Liver (tissue), 9 donors: ENCODE data around the gene MEIS2. TPM values are rescaled to one million over a fixed set of nuclear protein-coding genes. Genes with fewer than 3 reads are reported as not detected.
A peak's percentile ranks its signal among the peaks of the same experiment; 100 is the strongest.

Experiments used
- DNase-seq: peaks from one replicate; pipeline ENCODE4 v3.0.0-alpha.2; 2017; ENCODE audit warnings: low spot score
- H3K27ac ChIP-seq, 2 donors: one replicate each; pipeline ENCODE4 v1.7.0; 2013; ENCODE audit warnings: inconsistent platforms in 2 of 2, low read length in 2 of 2, control low read depth in 1 of 2, low read depth in 1 of 2, mild to moderate bottlenecking in 1 of 2
- H3K27me3 ChIP-seq, 4 donors: one replicate each; pipeline versions ENCODE4 v1.6.1 to v1.7.0; 2013; ENCODE audit warnings: low read length in 3 of 4, inconsistent platforms in 1 of 4, mild to moderate bottlenecking in 1 of 4, moderate library complexity in 1 of 4; ENCODE audit not compliant: control insufficient read depth in 4 of 4, insufficient read depth in 4 of 4
- H3K36me3 ChIP-seq, 4 donors: one replicate each; pipeline versions ENCODE4 v1.6.1 to v1.7.0; 2013; ENCODE audit warnings: low read length in 3 of 4, mild to moderate bottlenecking in 3 of 4, low read depth in 1 of 4, moderate library complexity in 1 of 4; ENCODE audit not compliant: control insufficient read depth in 4 of 4, insufficient read depth in 3 of 4
- H3K4me1 ChIP-seq, 4 donors: one replicate each; pipeline versions ENCODE4 v1.6.1 to v1.7.0; 2013; ENCODE audit warnings: low read length in 3 of 4, mild to moderate bottlenecking in 3 of 4, moderate library complexity in 1 of 4; ENCODE audit not compliant: control insufficient read depth in 4 of 4, insufficient read depth in 4 of 4
- H3K4me3 ChIP-seq, 3 donors: one replicate each; pipeline versions ENCODE4 v1.6.1 to v1.7.0; 2013; ENCODE audit warnings: low read length in 3 of 3, control low read depth in 1 of 3, low read depth in 1 of 3, mild to moderate bottlenecking in 1 of 3
- H3K9ac ChIP-seq, 2 donors: one replicate each; pipeline ENCODE4 v1.7.0; 2013; ENCODE audit warnings: low read length in 2 of 2, mild to moderate bottlenecking in 2 of 2, moderate library complexity in 2 of 2, control low read depth in 1 of 2, low read depth in 1 of 2
- H3K9me3 ChIP-seq, 4 donors: one replicate each; pipeline versions ENCODE4 v1.6.1 to v1.7.0; 2013; ENCODE audit warnings: low read length in 3 of 4; ENCODE audit not compliant: control insufficient read depth in 4 of 4
- ATF3 ChIP-seq: IDR thresholded peaks from 2 replicates; pipeline ENCODE4 v1.6.1; 2016; ENCODE audit warnings: antibody characterized with exemption
- CTCF ChIP-seq: fragments of 150-350 bp; IDR thresholded peaks from 2 replicates; pipeline ENCODE4 v1.5.1; 2017; ENCODE audit warnings: improper control_type of control experiment, low read depth, low read length; ENCODE audit not compliant: missing input control
- FOXA1 ChIP-seq: IDR thresholded peaks from 2 replicates; pipeline ENCODE4 v1.6.1; 2016; ENCODE audit warnings: antibody characterized with exemption
- FOXA2 ChIP-seq: IDR thresholded peaks from 2 replicates; pipeline ENCODE4 v1.6.1; 2016; ENCODE audit warnings: antibody characterized with exemption
- GABPA ChIP-seq, 2 donors: IDR thresholded peaks in 1 of 2; conservative IDR thresholded peaks in 1 of 2; 2 replicates each; pipeline ENCODE4 v1.6.1; 2016; ENCODE audit warnings: antibody characterized with exemption in 2 of 2, mild to moderate bottlenecking in 1 of 2, moderate library complexity in 1 of 2
- HNF4A ChIP-seq, 2 donors: conservative IDR thresholded peaks; 2 replicates each; pipeline ENCODE4 v1.6.1; 2016; ENCODE audit warnings: antibody characterized with exemption in 2 of 2, mild to moderate bottlenecking in 2 of 2
- HNF4G ChIP-seq: IDR thresholded peaks from 2 replicates; pipeline ENCODE4 v1.6.1; 2016; ENCODE audit warnings: antibody characterized with exemption
- JUND ChIP-seq, 2 donors: IDR thresholded peaks; 2 replicates each; pipeline ENCODE4 v1.6.1; 2016; ENCODE audit warnings: antibody characterized with exemption in 2 of 2
- MAX ChIP-seq: IDR thresholded peaks from 2 replicates; pipeline ENCODE4 v1.6.1; 2016; ENCODE audit warnings: antibody characterized with exemption
- NR2F2 ChIP-seq: IDR thresholded peaks from 2 replicates; pipeline ENCODE4 v1.6.1; 2016; ENCODE audit warnings: antibody characterized with exemption
- RAD21 ChIP-seq, 2 donors: IDR thresholded peaks; 2 replicates each; pipeline ENCODE4 v1.6.1; 2016; ENCODE audit warnings: antibody characterized with exemption in 2 of 2, mild to moderate bottlenecking in 2 of 2
- RXRA ChIP-seq, 2 donors: IDR thresholded peaks; 2 replicates each; pipeline ENCODE4 v1.6.1; 2017 to 2018; ENCODE audit warnings: antibody characterized with exemption in 2 of 2, mild to moderate bottlenecking in 1 of 2
- SP1 ChIP-seq: IDR thresholded peaks from 2 replicates; pipeline ENCODE4 v1.6.1; 2018; ENCODE audit warnings: antibody characterized with exemption, mild to moderate bottlenecking
- TAF1 ChIP-seq: conservative IDR thresholded peaks from 2 replicates; pipeline ENCODE4 v1.6.1; 2016; ENCODE audit warnings: antibody characterized with exemption, mild to moderate bottlenecking
- YY1 ChIP-seq: IDR thresholded peaks from 2 replicates; pipeline ENCODE4 v1.6.1; 2016; ENCODE audit warnings: antibody characterized with exemption, mild to moderate bottlenecking
- ZBTB33 ChIP-seq: IDR thresholded peaks from 2 replicates; pipeline ENCODE4 v1.6.1; 2016; ENCODE audit warnings: antibody characterized with exemption
- WGBS: extraction: QIAGEN DNeasy Blood & Tissue Kit; methylation state at CpG from one replicate; pipeline ENCODE4 v1.1.7; 2013; 5-methylcytosine and 5-hydroxymethylcytosine counted together
- polyA plus RNA-seq, 2 donors: library from polyadenylated mRNA; stranded (reverse) in 1 of 2; unstranded in 1 of 2; fragments of 200-250 nt in 1 of 2; fragments of >200 nt in 1 of 2; fragmentation: Nextera tagmentation in 1 of 2; extraction: Ambion mirVana in 1 of 2; gene quantifications; one replicate each; pipeline versions ENCODE4 v1.2.1 to v1.2.3, GENCODE V29; 2013 to 2015
- total RNA-seq, 2 donors: library from RNA; depleted of rRNA; stranded (reverse); fragments of >200 nt; gene quantifications; one replicate each; pipeline ENCODE4 v1.2.3, GENCODE V29; 2014
- TF ChIP-seq, protein P1 (sequence below): IDR thresholded peaks from 2 replicates; pipeline ENCODE4 v1.6.1; 2016; ENCODE audit warnings: antibody characterized with exemption, mild to moderate bottlenecking
- donor health status: healthy.
- donor health status: healthy.
- donor health status: healthy.
- donor health status: healthy.
- donor health status: healthy.

Gene MEIS2
- total and polyA plus RNA-seq, 4 donors = 3.9 to 12.6 (median 7.6) TPM

DNA sequence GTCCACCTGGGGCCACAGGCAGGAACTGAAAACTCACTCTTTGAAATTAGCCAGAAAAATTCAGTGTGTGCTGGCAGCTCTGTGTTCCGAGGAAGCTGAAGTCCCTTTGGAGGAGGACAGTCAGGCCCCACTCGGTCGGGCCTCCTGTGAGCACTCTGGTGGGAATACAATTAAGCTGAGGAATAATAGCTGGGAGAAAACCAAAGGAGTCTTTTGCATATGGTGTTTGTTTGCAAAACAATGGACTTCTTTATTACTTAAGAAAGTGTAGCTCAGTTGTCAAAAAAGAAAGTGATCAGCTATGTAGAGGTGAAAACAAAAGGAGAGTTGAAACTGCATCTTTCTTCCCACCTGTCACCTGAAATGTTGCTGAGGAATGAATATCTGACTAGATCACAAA lies 202.5 kb downstream of the MEIS2 start (continued):
- TF ChIP-seq ATF3 (no peak), NR2F2 (no peak)
- TF ChIP-seq, protein P1, sequence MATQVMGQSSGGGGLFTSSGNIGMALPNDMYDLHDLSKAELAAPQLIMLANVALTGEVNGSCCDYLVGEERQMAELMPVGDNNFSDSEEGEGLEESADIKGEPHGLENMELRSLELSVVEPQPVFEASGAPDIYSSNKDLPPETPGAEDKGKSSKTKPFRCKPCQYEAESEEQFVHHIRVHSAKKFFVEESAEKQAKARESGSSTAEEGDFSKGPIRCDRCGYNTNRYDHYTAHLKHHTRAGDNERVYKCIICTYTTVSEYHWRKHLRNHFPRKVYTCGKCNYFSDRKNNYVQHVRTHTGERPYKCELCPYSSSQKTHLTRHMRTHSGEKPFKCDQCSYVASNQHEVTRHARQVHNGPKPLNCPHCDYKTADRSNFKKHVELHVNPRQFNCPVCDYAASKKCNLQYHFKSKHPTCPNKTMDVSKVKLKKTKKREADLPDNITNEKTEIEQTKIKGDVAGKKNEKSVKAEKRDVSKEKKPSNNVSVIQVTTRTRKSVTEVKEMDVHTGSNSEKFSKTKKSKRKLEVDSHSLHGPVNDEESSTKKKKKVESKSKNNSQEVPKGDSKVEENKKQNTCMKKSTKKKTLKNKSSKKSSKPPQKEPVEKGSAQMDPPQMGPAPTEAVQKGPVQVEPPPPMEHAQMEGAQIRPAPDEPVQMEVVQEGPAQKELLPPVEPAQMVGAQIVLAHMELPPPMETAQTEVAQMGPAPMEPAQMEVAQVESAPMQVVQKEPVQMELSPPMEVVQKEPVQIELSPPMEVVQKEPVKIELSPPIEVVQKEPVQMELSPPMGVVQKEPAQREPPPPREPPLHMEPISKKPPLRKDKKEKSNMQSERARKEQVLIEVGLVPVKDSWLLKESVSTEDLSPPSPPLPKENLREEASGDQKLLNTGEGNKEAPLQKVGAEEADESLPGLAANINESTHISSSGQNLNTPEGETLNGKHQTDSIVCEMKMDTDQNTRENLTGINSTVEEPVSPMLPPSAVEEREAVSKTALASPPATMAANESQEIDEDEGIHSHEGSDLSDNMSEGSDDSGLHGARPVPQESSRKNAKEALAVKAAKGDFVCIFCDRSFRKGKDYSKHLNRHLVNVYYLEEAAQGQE = no peak

- Histone ChIP-seq H3K9me3 (no peaks in the 10 kb centered on the region), H3K4me1 (no peaks in the 10 kb centered on the region), H3K27me3 (no peaks in the 10 kb centered on the region), H3K4me3 (no peak overlapping the region), H3K27ac (no peak overlapping the region), H3K9ac (no peak overlapping the region), H3K36me3 (peaks cover 0 to 1% (median 0%) of the 10 kb centered on the region in 4 donors)
- TF ChIP-seq RXRA (IDR thresholded peaks at IDR 0.05) (peak in 1 of 2 donors; percentile 12), JUND (IDR thresholded peaks at IDR 0.05) (no peak)
- DNase-seq = no peak
- 74% methylated on average over 3 of the region's 3 CpGs for whole genome bisulfite sequencing
Observed at GRCh38 chr15:36896949-36897348, 203.4 kb downstream of the MEIS2 start.

DNA sequence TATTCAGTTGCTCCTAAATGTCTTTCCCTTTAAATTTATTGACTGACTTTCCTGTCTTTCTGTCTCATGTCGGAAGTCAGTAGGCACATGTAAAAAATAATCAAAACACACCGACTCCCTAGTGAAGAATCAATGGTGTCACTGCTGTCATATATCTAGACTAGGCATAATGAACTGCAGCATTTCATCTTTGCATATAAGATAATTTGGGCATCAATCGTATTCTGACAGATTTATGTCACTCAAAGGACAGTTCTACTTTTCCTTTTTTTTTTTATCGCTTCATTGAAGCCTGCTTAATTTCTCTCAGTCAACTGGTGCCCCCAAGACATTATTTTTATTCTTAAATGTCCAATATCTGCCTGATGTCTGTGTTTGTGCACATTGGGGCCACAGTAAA lies 206.3 kb downstream of the MEIS2 start:
- peaks cover 0 to 1% (median 0%) of the 10 kb centered on the region in 4 donors for H3K36me3 ChIP-seq
- no peaks in the 10 kb centered on the region for H3K9me3 ChIP-seq
- no peaks in the 10 kb centered on the region for H3K27me3 ChIP-seq
- DNase-seq = no peak
- no peak overlapping the region for H3K27ac ChIP-seq
- no peak overlapping the region for H3K4me3 ChIP-seq
- H3K9ac ChIP-seq = no peak overlapping the region
- no peak for TF ChIP-seq RXRA (IDR thresholded peaks at IDR 0.05)
- TF ChIP-seq ZBTB33 = no peak
- TF ChIP-seq, protein P1 = no peak
- TF ChIP-seq CTCF = no peak
- TF ChIP-seq TAF1 = no peak
- TF ChIP-seq ATF3 = no peak
- TF ChIP-seq GABPA (IDR thresholded peaks at IDR 0.05 in 1 of 2, conservative IDR thresholded peaks at IDR 0.05 in 1 of 2) = no peak
- no peak for TF ChIP-seq RAD21 (IDR thresholded peaks at IDR 0.05)
- no peak for TF ChIP-seq SP1
- no peak for TF ChIP-seq FOXA1
- no peak for TF ChIP-seq MAX
- no peak for TF ChIP-seq HNF4A (conservative IDR thresholded peaks at IDR 0.05)
- no peak for TF ChIP-seq HNF4G
- TF ChIP-seq YY1 = no peak
- no peak for TF ChIP-seq JUND (IDR thresholded peaks at IDR 0.05)
- TF ChIP-seq NR2F2 = no peak
- TF ChIP-seq FOXA2 = no peak
- no peaks in the 10 kb centered on the region for H3K4me1 ChIP-seq
- 88% methylated on average over 4 of the region's 4 CpGs for WGBS
